ENCODE measurements around the gene OR56A5.

The OR56A5 gene

DNA sequence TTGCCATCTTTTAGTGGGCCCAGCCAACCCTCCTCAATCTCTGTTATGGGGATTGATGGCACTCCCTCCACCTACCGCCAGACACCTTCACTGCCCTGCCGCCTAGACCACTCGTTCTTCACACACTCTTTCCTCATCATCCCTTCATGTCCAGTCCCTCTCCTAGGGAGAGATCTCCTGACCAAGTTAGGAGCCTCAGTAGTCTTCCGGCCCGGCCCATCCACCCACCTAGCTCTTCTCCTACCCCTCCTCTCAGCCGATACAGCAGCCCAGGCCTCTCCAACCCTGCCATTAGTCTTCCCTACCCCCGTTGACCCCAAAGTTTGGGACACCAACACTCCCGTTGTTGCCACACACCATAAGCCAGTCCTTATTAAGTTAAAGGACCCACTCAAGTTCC lies 37.2 kb downstream of the OR56A5 start:
- DNase-seq = no peak

DNA sequence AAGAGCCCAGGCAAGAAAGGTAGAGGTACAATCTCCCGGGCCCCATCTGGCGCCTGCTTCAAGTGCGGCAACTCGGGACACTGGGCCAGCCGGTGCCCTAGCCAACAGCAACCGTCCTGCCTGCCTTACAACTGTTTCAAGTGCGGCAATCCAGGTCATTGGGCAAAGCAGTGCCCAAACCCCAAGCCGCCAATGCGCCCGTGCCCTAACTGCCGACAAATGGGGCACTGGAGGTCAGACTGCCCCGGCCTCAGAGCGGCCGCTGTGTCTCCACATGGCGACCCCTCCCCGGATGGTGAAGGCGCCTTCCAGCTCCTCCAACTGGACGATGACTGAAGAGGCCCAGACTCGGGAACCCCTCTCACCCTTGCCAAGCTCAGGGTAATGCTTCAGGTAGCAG lies 37.7 kb downstream of the OR56A5 start:
- no peak for DNase-seq

DNA sequence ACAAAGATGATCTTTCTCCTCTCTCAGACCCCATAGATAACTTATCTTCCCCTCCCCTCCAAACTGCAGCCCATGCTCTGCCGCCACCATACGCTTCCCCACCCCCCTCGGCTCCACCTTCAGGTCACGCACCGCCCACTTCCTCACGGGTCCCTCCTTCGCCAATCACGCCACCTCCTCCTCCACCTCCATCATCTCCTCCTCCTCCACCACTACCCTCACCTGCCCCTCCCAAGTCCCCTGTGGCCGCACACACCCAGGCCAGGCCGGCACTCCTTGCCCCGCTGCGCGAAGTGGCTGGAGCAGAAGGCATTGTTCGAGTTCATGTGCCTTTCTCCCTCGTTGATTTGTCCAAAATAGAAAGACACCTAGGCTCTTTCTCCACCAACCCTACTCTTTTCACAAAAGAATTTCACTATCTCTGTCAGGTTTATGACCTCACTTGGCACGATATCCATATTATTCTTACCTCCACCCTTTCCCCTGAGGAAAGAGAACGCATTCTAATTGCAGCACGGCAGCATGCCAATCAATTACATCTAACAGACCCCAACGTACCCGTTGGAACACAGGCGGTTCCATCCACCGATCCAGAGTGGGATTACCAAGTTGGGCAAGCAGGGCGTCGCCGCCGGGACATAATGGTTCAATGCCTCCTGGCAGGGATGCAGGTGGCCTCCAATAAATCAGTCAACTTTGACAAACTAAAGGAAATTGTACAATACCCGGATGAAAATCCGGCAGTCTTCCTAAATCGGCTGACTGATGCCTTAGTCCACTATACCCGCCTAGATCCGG lies 38.5 kb downstream of the OR56A5 start:
- no peak for DNase-seq

DNA sequence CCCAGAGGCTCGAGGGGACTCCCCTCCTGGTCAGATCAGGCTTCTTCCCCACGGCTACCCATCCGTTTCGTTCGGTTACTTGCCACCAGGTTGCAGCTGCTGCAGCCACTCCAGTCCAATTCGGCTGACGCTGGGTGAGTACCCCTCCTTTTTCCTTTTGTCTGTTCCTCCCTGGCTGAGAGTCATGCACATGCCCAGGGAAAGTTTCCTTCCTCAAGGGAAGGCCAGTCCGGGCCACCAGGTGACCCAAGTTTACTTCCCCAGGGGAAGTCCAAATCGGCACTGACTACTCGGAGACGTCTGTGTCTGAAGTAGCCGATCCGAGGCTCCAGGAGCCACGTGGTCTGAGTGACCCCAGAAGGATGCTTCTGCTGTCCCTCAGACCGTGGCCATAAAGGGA lies 39.5 kb downstream of the OR56A5 start:
- no peak for DNase-seq

DNA sequence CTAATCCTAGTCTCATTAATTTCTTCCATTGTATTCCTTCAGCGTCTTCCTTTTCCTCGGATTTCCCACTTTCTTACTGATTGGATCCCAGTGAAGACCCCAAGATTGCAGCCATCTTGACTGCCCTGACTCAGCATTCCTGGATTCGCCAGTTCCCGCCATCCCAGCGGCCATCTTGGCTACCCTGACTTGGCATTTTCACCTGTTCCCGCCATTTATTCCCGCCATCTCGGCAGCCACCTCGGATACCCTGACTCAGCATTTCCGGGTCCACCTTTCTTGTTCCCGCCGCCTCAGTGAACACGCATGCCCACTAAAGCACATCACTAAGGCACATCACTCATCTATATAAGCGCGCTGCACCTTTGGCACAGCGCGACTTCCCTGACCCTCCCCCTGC lies 40.0 kb downstream of the OR56A5 start:
- DNase-seq = no peak

DNA sequence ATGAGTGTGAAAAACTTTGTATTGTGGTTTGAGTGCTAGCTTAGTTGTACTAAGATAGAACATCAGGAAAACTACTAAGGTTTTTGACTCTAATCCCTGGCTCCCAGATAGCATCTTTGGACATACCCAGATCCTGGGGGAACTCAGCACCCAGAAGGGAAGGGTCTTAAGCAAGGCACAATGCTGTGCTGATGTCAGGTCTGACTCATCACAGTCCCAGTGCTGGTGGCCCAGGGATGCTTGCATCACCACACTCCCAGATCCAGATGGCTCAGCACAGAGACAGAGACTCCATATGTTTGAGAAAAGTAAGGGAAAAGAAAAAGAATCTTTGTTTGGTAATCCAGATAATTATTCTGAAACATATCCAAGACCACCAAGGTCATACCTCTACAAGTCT lies 44.5 kb downstream of the OR56A5 start:
- no peak for DNase-seq

DNA sequence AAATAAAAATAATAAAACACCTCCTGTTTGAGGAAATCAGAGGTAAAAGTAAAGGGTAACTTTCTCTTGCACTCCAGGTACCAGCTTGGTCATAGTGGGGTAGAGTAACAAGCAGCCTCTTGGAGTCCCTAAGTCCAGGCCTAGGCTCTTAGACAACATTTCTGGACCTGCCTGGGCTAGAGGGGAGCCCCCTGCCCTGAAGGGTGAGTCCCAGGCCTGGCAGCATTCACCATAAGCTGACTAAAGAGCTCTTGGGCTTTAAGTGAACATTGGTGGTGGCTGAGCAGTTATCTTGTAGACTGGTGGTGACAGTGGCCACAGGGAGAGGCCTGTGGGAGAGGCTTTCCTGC lies 44.9 kb downstream of the OR56A5 start:
- no peak for DNase-seq

DNA sequence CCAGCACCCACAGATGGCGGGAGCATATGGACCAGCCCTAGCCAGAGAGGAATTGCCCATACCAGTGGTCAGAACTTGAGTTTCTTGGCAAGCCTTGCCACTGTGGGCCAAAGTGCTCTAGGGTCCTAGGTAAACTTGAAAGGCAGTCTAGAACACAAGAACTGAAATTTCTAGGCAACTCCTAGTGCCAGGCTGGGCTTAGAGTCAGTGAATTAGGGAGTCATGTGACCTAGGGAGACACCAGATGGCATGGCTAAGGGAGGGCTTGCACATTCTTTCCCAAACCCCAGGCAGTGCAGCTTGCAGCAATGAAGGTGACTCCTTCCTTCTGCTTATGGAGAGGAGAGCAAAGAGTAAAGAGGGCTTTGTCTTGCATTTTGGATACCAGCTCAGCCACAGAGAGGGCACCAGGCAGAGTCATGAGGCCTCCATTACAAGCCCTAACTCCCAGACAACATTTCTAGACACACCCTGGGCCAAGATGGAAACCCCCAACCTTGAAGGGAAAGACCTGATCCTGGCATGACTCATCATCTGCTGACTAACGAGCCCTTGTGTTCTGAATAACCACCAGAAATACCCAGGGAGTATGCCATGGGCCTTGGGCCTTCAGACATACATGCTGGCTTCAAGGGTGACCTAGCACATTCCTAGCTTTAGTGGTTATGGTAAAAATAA lies 45.4 kb downstream of the OR56A5 start:
- DNase-seq = peak; percentile 10
